Common myeloid progenitor, CD34-positive (primary cell): ENCODE results near the gene CENPVL2. TPM values are rescaled to one million over a fixed set of nuclear protein-coding genes. Genes with fewer than 3 reads are reported as not detected.
"Not testable (repeated sequence)": the region's sequence is repeated elsewhere in the genome, so short reads cannot be mapped to it uniquely, and the experiment has no call there.

Experiments used
- CTCF ChIA-PET: fragments of 350-600 bp; sonication (Branson Sonifier 250); formaldehyde crosslinking; loops from one replicate; lab custom pipeline; 2021; ENCODE audit warnings: antibody characterized with exemption; lab: Charles Lee
- POLR2A ChIA-PET: fragments of 350-600 bp; sonication (Branson Sonifier 250); formaldehyde crosslinking; loops from one replicate; lab custom pipeline; 2021; ENCODE audit warnings: antibody characterized with exemption; lab: Charles Lee
- DNase-seq, 3 donors: peaks; one replicate each; pipeline versions ENCODE4 v3.0.0 to v3.0.0-alpha.2; 2013
- H3K27ac ChIP-seq, 2 experiments: 1 replicate in 1 of 2; 2 replicates in 1 of 2; pipeline ENCODE4 v1.7.0; 2013; ENCODE audit warnings: inconsistent platforms in 2 of 2, low read length in 2 of 2, mild to moderate bottlenecking in 2 of 2, low read depth in 1 of 2, moderate library complexity in 1 of 2; ENCODE audit not compliant: severe bottlenecking in 2 of 2, insufficient read depth in 1 of 2, poor library complexity in 1 of 2
- H3K27me3 ChIP-seq, 5 experiments: replicated peaks in 2 of 5; 1 replicate in 3 of 5; 2 replicates in 2 of 5; pipeline versions ENCODE4 v1.6.1 to v1.7.0; 2013; ENCODE audit warnings: low read length in 4 of 5, mild to moderate bottlenecking in 2 of 5, moderate library complexity in 2 of 5, inconsistent platforms in 1 of 5; ENCODE audit not compliant: insufficient read depth in 5 of 5, control insufficient read depth in 4 of 5
- H3K36me3 ChIP-seq, 4 experiments: 1 replicate in 2 of 4; 2 replicates in 2 of 4; pipeline versions ENCODE4 v1.6.1 to v1.7.0; 2013; ENCODE audit warnings: low read length in 3 of 4, control low read depth in 1 of 4, mild to moderate bottlenecking in 1 of 4; ENCODE audit not compliant: control insufficient read depth in 4 of 4, insufficient read depth in 4 of 4
- H3K4me1 ChIP-seq, 4 experiments: 1 replicate in 3 of 4; 2 replicates in 1 of 4; pipeline versions ENCODE4 v1.6.1 to v1.7.1; 2013; ENCODE audit warnings: low read length in 3 of 4, mild to moderate bottlenecking in 3 of 4, control low read depth in 1 of 4, inconsistent platforms in 1 of 4, moderate library complexity in 1 of 4; ENCODE audit not compliant: control insufficient read depth in 4 of 4, insufficient read depth in 4 of 4; ENCODE audit errors: control extremely low read depth in 1 of 4
- H3K4me3 ChIP-seq, 7 experiments: 1 replicate in 4 of 7; 2 replicates in 3 of 7; pipeline versions ENCODE4 v1.5.1 to v1.7.0; 2013; ENCODE audit warnings: mild to moderate bottlenecking in 7 of 7, low read length in 6 of 7, moderate library complexity in 6 of 7, inconsistent platforms in 2 of 7, low read depth in 2 of 7, control low read depth in 1 of 7; ENCODE audit not compliant: insufficient read depth in 4 of 7, control insufficient read depth in 1 of 7; ENCODE audit errors: extremely low read depth in 1 of 7
- H3K9me3 ChIP-seq, 5 experiments: 1 replicate in 4 of 5; 2 replicates in 1 of 5; pipeline versions ENCODE4 v1.6.1 to v1.7.1; 2013; ENCODE audit warnings: low read length in 4 of 5, mild to moderate bottlenecking in 2 of 5, inconsistent platforms in 1 of 5, low read depth in 1 of 5, moderate library complexity in 1 of 5; ENCODE audit not compliant: control insufficient read depth in 4 of 5, insufficient read depth in 2 of 5; ENCODE audit errors: control extremely low read depth in 1 of 5
- WGBS: methylation state at CpG from one replicate; pipeline ENCODE4 v1.1.5; 2013; ENCODE audit not compliant: insufficient coverage; 5-methylcytosine and 5-hydroxymethylcytosine counted together
- polyA plus RNA-seq: library from polyadenylated mRNA; unstranded; fragments of 120-200 nt; gene quantifications from one replicate; pipeline ENCODE4 v1.2.1, GENCODE V29; 2013

Gene CENPVL2
- 0.15 TPM for polyA plus RNA-seq

DNA sequence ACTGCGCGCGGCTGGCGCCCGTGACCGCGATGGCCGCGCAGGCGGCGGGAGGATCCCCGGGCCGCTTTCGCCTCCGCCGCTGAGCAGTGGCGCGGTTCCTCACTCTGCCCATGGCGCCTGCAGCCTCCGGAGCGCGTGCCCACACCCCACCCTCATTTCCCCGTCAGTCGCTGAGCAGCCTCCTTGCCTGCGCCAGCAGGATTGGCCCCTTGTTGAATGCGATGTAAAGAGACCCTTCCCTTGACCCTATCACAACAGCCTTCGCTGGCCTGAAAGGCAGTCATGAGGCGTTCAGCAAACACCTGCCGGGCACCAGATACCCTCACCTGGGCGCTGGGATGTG is at the start of gene CENPVL2:
TSS of gene CENPVL2 (minus strand) at position 112 of the 343 bp plus-strand sequence. CDS start at position 112, 0 bp downstream.
- CTCF ChIA-PET: not testable (repeated sequence)

GRCh38 chrX:51728202-51728601 is 45.6 kb upstream of the CENPVL2 start:
- no peaks in the 10 kb centered on the region for H3K9me3 ChIP-seq
- DNase-seq: no peak
- H3K4me3 ChIP-seq: no peak overlapping the region
- H3K36me3 ChIP-seq: no peaks in the 10 kb centered on the region
- ChIA-PET CTCF (no interaction called here), POLR2A (no interaction called here)
- no peak overlapping the region for H3K27ac ChIP-seq
- no peaks in the 10 kb centered on the region for H3K4me1 ChIP-seq
- peaks cover 0 to 13% (median 0%) of the 10 kb centered on the region in 5 experiments for H3K27me3 ChIP-seq

More for the DNA sequence above, at the start of gene CENPVL2:
- H3K9me3 ChIP-seq, POLR2A ChIA-PET, H3K27ac ChIP-seq, H3K4me1 ChIP-seq, H3K27me3 ChIP-seq, DNase-seq, H3K4me3 ChIP-seq, H3K36me3 ChIP-seq: not testable (repeated sequence)
- no CpG with 5 or more reads among the region's 30 CpGs for WGBS

GRCh38 chrX:51712943-51713647 is 30.5 kb upstream of the CENPVL2 start:
- H3K9me3 ChIP-seq, H3K27ac ChIP-seq, CTCF ChIA-PET, H3K4me1 ChIP-seq, H3K27me3 ChIP-seq, H3K4me3 ChIP-seq, H3K36me3 ChIP-seq, POLR2A ChIA-PET, DNase-seq: not testable (repeated sequence)
- WGBS: no CpG with 5 or more reads among the region's 18 CpGs

- POLR2A ChIA-PET, CTCF ChIA-PET: not testable (repeated sequence)
- no CpG with 5 or more reads among the region's 87 CpGs for WGBS
Measured at GRCh38 chrX:51710277-51711164, 27.9 kb upstream of the CENPVL2 start, which contains the start of gene CENPVL1. CENPVL1 (plus strand) TSS chrX:51710512; CDS start chrX:51710512, 0 bp downstream.

GRCh38 chrX:51697397-51697796 is 14.8 kb upstream of the CENPVL2 start:
- H3K27ac ChIP-seq: no peak overlapping the region
- 95% methylated on average over 8 of the region's 8 CpGs for WGBS

More at GRCh38 chrX:51710277-51711164, 27.9 kb upstream of the CENPVL2 start, which contains the start of gene CENPVL1:
- H3K4me1 ChIP-seq, DNase-seq, H3K36me3 ChIP-seq, H3K27ac ChIP-seq, H3K9me3 ChIP-seq, H3K27me3 ChIP-seq, H3K4me3 ChIP-seq: not testable (repeated sequence)

DNA sequence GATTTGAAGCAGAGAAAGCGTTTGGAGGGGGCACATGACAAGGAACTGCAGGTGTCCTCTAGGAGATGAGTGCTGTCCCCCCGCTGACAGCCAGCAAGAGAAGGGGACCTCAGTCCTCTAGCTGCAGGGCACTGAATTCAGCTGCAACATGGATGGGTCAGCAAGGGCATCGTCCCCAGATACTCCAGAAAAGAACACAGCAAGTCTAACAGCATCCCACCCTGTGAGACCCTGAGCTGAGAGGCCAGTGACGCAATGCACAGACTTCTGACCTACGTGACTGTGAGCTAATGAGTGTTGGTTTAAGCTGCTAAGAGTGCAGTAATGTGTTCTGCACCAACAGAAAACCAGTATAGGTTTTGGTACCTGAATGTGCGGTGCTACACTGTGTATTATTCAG is 11.6 kb upstream of the CENPVL2 start:
- Histone ChIP-seq H3K4me3 (no peak overlapping the region), H3K9me3 (no peaks in the 10 kb centered on the region), H3K4me1 (no peaks in the 10 kb centered on the region), H3K27ac (no peak overlapping the region), H3K27me3 (peaks cover 0 to 7% (median 0%) of the 10 kb centered on the region in 5 experiments), H3K36me3 (no peaks in the 10 kb centered on the region)
- DNase-seq: no peak
- ChIA-PET CTCF (no interaction called here), POLR2A (no interaction called here)
- 75% methylated on average over 5 of the region's 6 CpGs for WGBS

More at GRCh38 chrX:51697397-51697796, 14.8 kb upstream of the CENPVL2 start:
- peaks cover 0 to 7% (median 0%) of the 10 kb centered on the region in 5 experiments for H3K27me3 ChIP-seq
- POLR2A ChIA-PET: no interaction called here
- CTCF ChIA-PET: no interaction called here
- H3K4me1 ChIP-seq: no peaks in the 10 kb centered on the region
- DNase-seq: no peak
- no peaks in the 10 kb centered on the region for H3K36me3 ChIP-seq
- H3K4me3 ChIP-seq: no peak overlapping the region
- H3K9me3 ChIP-seq: no peaks in the 10 kb centered on the region
